Ishikawa (cell line): Measurements from ENCODE around the gene SEC61G.

ENCODE experiments used
- CEBPB ChIP-seq: IDR thresholded peaks from 2 replicates; pipeline ENCODE4 v1.6.1; 2012
- CREB1 ChIP-seq: IDR thresholded peaks from 2 replicates; pipeline ENCODE4 v1.6.1; 2012; ENCODE audit warnings: low read depth
- EGR1 ChIP-seq: IDR thresholded peaks from 2 replicates; pipeline ENCODE4 v1.6.1; 2012
- EP300 ChIP-seq: IDR thresholded peaks from 2 replicates; pipeline ENCODE4 v1.6.1; 2012; ENCODE audit warnings: borderline replicate concordance
- FOXM1 ChIP-seq: IDR thresholded peaks from 2 replicates; pipeline ENCODE4 v1.6.1; 2012; ENCODE audit warnings: low read depth, borderline replicate concordance
- MAX ChIP-seq: IDR thresholded peaks from 2 replicates; pipeline ENCODE4 v1.6.1; 2012
- NFIC ChIP-seq: IDR thresholded peaks from 2 replicates; pipeline ENCODE4 v1.6.1; 2012
- RAD21 ChIP-seq: IDR thresholded peaks from 2 replicates; pipeline ENCODE4 v1.6.1; 2012; ENCODE audit warnings: low read depth
- REST ChIP-seq: IDR thresholded peaks from 2 replicates; pipeline ENCODE4 v1.6.1; 2012; ENCODE audit warnings: low read depth, mild to moderate bottlenecking
- TAF1 ChIP-seq: IDR thresholded peaks from 2 replicates; pipeline ENCODE4 v1.6.1; 2012; ENCODE audit warnings: low read depth, mild to moderate bottlenecking
- TCF12 ChIP-seq: IDR thresholded peaks from 2 replicates; pipeline ENCODE4 v1.6.1; 2012; ENCODE audit warnings: low read depth
- TEAD4 ChIP-seq: IDR thresholded peaks from 2 replicates; pipeline ENCODE4 v1.6.1; 2012
- YY1 ChIP-seq: IDR thresholded peaks from 2 replicates; pipeline ENCODE4 v1.6.1; 2012; ENCODE audit warnings: low read depth
- ZBTB7A ChIP-seq: IDR thresholded peaks from 2 replicates; pipeline ENCODE4 v1.6.1; 2012; ENCODE audit warnings: low read depth
- TF ChIP-seq, protein P1 (sequence below): IDR thresholded peaks from 2 replicates; pipeline ENCODE4 v1.6.1; 2012

SEC61G gene

DNA sequence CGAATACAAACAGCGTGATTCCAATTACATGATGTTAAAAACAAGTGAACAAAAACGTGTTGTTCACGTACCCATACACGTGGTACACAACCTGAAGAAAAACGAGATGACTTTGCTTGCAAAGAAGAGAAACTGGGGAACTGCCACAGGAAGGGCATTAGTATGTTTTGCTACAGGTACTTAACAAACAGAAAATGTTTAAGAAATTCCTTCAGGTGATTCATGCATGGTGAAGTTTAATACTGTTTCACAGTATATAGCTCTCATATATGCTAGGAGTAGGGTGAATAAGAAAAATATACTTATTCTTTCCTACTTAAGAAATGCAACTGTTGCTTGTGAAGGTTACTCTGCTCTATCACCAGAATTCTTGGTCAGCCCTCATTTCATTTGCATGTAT, 9.8 kb downstream of the SEC61G start:
- TF ChIP-seq CEBPB, result no peak
- TF ChIP-seq, protein P1, sequence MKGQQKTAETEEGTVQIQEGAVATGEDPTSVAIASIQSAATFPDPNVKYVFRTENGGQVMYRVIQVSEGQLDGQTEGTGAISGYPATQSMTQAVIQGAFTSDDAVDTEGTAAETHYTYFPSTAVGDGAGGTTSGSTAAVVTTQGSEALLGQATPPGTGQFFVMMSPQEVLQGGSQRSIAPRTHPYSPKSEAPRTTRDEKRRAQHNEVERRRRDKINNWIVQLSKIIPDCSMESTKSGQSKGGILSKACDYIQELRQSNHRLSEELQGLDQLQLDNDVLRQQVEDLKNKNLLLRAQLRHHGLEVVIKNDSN, result no peak
- TF ChIP-seq TEAD4, result 0 out of 2 replicates have a peak, but pooled peaks have one; percentile 37
- no peak for TF ChIP-seq TAF1

- TF ChIP-seq RAD21 (no peak), REST (no peak), EP300 (no peak), ZBTB7A (no peak), NFIC (no peak), TEAD4 (no peak), CEBPB (no peak), FOXM1 (no peak), MAX (no peak), YY1 (no peak), EGR1 (no peak)
These were observed 11.8 kb downstream of the SEC61G start for GRCh38 chr7:54747234-54747633.

DNA sequence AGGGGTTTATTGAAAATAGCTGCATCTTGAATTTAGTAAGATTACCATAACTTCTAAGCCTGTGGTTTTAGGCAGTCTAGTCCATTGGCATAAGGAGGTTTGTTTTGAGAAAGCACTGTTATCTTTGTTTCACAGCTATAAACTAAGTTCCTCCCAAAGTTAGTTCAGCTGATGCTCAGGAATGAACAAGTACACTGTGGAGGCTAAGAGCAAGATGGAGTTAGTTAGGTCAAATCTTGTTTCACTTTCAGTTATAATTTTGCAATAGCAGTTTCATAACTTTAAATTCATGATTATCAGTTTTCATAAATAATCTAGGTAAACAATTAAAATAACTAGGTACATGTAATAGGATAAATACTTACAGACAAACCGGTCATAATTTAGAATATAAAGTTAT, 15.4 kb downstream of the SEC61G start:
- TF ChIP-seq EGR1, result no peak
- no peak for TF ChIP-seq EP300
- TF ChIP-seq FOXM1, result no peak
- no peak for TF ChIP-seq TEAD4
- no peak for TF ChIP-seq RAD21
- TF ChIP-seq, protein P1, result no peak
- no peak for TF ChIP-seq YY1
- no peak for TF ChIP-seq CREB1
- no peak for TF ChIP-seq MAX
- TF ChIP-seq NFIC, result no peak
- TF ChIP-seq REST, result no peak
- TF ChIP-seq TCF12, result no peak
- TF ChIP-seq ZBTB7A, result no peak
- TF ChIP-seq TAF1, result no peak
- TF ChIP-seq CEBPB, result no peak

DNA sequence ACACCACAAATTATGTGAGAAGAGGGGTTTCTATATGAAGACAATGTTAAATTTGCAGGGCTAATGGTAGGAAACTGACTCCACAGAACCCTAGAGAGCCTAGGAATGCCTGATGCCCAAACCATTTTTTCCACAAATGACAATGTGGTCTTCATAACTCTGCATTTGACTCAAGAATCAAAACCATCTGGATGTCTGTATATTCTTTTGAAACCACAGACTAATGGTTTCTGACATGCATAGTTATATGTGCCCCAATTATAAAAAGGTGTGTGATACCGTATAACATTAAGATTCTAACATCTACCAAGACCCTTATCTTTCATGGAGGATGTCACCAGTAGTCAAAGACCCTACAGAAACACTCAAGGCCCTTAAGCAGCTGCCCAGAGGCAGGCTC, 20.3 kb downstream of the SEC61G start:
- TF ChIP-seq TCF12 (no peak), FOXM1 (no peak), EGR1 (no peak), REST (no peak), YY1 (no peak), RAD21 (no peak), ZBTB7A (no peak), EP300 (no peak)
- TF ChIP-seq, protein P1, result no peak

- TF ChIP-seq EGR1 (no peak), CEBPB (no peak), EP300 (no peak), YY1 (no peak), FOXM1 (no peak), ZBTB7A (no peak), CREB1 (no peak), REST (no peak), RAD21 (no peak), TCF12 (no peak)
These were observed 29.9 kb downstream of the SEC61G start for GRCh38 chr7:54729107-54729506.
